Nephron progenitor cell (in vitro differentiated cells): ENCODE measurements around the gene CCNY.
A peak's percentile ranks its signal among the peaks of the same experiment; 100 is the strongest.

Source experiments
- DNase-seq: peaks from one replicate; pipeline ENCODE4 v3.0.0; 2021
- H3K27ac Mint-ChIP-seq: 2 replicates; pipeline ENCODE4 v1.8.0; 2021; ENCODE audit warnings: mild to moderate bottlenecking, moderate library complexity, mixed read lengths
- H3K27me3 Mint-ChIP-seq: 2 replicates; pipeline ENCODE4 v1.8.0; 2021; ENCODE audit warnings: mild to moderate bottlenecking, low read depth, mixed read lengths; ENCODE audit not compliant: poor library complexity
- H3K36me3 Mint-ChIP-seq: 2 replicates; pipeline ENCODE4 v1.8.0; 2021; ENCODE audit warnings: low read depth, mixed read lengths
- H3K4me1 Mint-ChIP-seq: 2 replicates; pipeline ENCODE4 v1.8.0; 2021; ENCODE audit warnings: mixed read lengths
- H3K4me3 Mint-ChIP-seq: 2 replicates; pipeline ENCODE4 v1.8.0; 2021; ENCODE audit warnings: mild to moderate bottlenecking, moderate library complexity, mixed read lengths
- H3K9me3 Mint-ChIP-seq: 2 replicates; pipeline ENCODE4 v1.8.0; 2021; ENCODE audit warnings: mild to moderate bottlenecking, moderate library complexity, mixed read lengths
- CTCF ChIP-seq: fragments of 200-600 bp; sonication (generic); IDR thresholded peaks from 2 replicates; pipeline ENCODE4 v1.5.0; 2021; ENCODE audit warnings: antibody characterized with exemption

CCNY gene

GRCh38 chr10:35427543-35427942, 91.2 kb downstream of the CCNY start:
- no peak for TF ChIP-seq CTCF
- Mint-ChIP-seq H3K27ac (no peak overlapping the region), H3K36me3 (no peaks in the 10 kb centered on the region), H3K27me3 (peaks cover 2% of the 10 kb centered on the region), H3K9me3 (no peaks in the 10 kb centered on the region), H3K4me1 (peaks cover 6% of the 10 kb centered on the region), H3K4me3 (no peak overlapping the region)
- no peak for DNase-seq

- H3K36me3 Mint-ChIP-seq, result no peaks in the 10 kb centered on the region
- H3K4me1 Mint-ChIP-seq, result peaks cover 5% of the 10 kb centered on the region
- no peak overlapping the region for H3K4me3 Mint-ChIP-seq
- no peak for TF ChIP-seq CTCF
- H3K27ac Mint-ChIP-seq, result no peak overlapping the region
- DNase-seq, result no peak
- H3K9me3 Mint-ChIP-seq, result no peaks in the 10 kb centered on the region
- peaks cover 2% of the 10 kb centered on the region for H3K27me3 Mint-ChIP-seq
These were observed 92.2 kb downstream of the CCNY start for GRCh38 chr10:35428521-35428920.

- Mint-ChIP-seq H3K36me3 (peaks cover 17% of the 10 kb centered on the region), H3K27me3 (peaks cover 2% of the 10 kb centered on the region), H3K4me3 (no peak overlapping the region), H3K4me1 (no peaks in the 10 kb centered on the region), H3K9me3 (peaks cover 11% of the 10 kb centered on the region), H3K27ac (no peak overlapping the region)
- no peak for TF ChIP-seq CTCF
- no peak for DNase-seq
These were observed 96.6 kb downstream of the CCNY start for GRCh38 chr10:35432781-35433338.

GRCh38 chr10:35433851-35434426, 97.6 kb downstream of the CCNY start:
- no peak for TF ChIP-seq CTCF
- no peaks in the 10 kb centered on the region for H3K27me3 Mint-ChIP-seq
- peaks cover 19% of the 10 kb centered on the region for H3K9me3 Mint-ChIP-seq
- H3K4me3 Mint-ChIP-seq, result no peak overlapping the region
- no peak for DNase-seq
- peaks cover 23% of the 10 kb centered on the region for H3K36me3 Mint-ChIP-seq
- no peaks in the 10 kb centered on the region for H3K4me1 Mint-ChIP-seq
- no peak overlapping the region for H3K27ac Mint-ChIP-seq

- Mint-ChIP-seq H3K4me1 (no peaks in the 10 kb centered on the region), H3K36me3 (peaks cover 29% of the 10 kb centered on the region), H3K9me3 (peaks cover 25% of the 10 kb centered on the region), H3K4me3 (no peak overlapping the region), H3K27me3 (no peaks in the 10 kb centered on the region), H3K27ac (no peak overlapping the region)
- no peak for DNase-seq
- TF ChIP-seq CTCF, result no peak
These were observed 98.2 kb downstream of the CCNY start for GRCh38 chr10:35434533-35434932.

- peak overlapping the region; percentile 13 for H3K27ac Mint-ChIP-seq
- H3K4me3 Mint-ChIP-seq, result no peak overlapping the region
- TF ChIP-seq CTCF, result no peak
- peaks cover 35% of the 10 kb centered on the region for H3K36me3 Mint-ChIP-seq
- no peak for DNase-seq
- H3K9me3 Mint-ChIP-seq, result peaks cover 36% of the 10 kb centered on the region
- H3K27me3 Mint-ChIP-seq, result no peaks in the 10 kb centered on the region
- no peaks in the 10 kb centered on the region for H3K4me1 Mint-ChIP-seq
These were observed 99.5 kb downstream of the CCNY start for GRCh38 chr10:35435824-35436223.
